NCI-H524 treated with DMSO at 0.1 percent for 48 hours (cell line): ENCODE data around the gene KCNMA1.

Source experiments
- DNase-seq: peaks from one replicate; lab custom pipeline; 2025; lab: John Stamatoyannopoulos, UW

Gene KCNMA1

DNA sequence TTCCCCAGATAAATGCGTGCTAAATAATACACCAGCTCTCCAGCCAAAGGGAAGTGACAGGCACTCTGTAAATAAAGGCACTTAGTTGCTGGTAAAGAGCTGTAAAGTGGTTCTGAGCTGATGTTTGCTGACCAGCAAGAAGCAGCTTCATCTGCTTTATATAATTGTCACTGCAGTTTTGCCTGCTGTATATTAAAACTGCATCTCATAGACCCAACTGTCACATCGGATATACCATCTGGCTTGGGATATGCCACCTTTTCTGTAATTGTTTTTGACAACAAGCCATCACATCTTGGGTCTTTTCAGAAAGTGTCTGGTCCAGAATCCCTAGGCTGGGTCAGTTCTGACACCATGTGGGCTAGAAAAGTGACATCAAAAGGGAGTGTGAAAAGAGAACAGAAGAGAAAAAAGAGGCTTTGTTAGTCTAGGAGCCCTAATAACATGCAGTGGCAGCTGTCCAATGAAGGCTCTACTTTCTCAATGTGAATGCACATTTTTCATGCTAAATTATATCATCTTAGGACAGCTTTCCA, 697.6 kb downstream of the KCNMA1 start:
- DNase-seq, result peak; percentile 1

DNA sequence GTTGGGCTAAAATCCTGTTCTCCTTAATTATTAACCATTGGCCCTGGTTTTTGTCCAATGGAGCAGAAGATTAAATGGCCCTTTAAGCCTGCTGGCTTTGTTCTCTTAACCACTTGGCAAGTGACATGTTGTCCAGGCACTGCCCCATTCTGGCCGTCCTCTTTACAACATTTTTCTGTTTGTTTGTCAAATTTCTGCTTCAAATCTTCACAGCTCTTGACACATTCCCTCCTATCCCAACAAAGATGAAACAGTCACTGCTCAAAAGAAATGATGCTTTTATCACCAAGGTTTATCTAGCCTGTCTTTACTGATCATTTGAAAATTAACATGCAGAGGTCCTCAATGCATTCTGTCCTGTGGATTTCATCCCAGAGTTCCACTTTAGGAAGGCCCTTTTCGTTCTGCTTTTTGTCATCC, 700.4 kb downstream of the KCNMA1 start:
- no peak for DNase-seq

DNA sequence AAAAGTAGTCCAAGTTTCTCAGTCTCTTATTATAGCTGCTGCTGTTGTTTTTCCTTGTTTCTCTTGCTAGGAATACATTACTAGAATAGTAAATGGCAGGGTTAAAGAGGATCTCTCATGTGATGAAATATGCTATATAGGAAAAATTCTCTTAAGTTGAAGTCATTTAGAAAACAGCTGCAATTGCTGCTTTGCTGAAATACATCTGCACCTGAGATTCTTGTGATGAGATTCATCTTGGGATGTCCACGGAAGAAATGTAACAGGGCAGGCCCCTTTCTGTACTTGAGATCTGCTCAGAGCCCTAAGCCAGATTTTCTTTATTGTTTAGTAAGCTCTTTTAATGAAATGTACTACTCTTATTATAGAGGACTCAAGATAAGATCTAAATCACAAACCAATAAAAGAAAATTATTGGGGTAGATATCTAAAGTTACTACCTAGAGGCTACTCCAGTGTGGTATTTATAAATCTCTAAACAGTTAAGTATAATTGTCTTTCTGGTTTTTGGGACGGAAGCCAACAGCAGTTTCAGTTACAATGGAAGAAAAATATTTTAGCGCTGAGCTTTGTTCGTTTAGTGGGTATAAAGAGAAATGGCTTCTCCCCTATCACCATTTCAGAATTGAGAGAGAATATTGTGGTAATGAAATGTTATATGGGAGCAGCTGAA, 701.5 kb downstream of the KCNMA1 start:
- no peak for DNase-seq

DNA sequence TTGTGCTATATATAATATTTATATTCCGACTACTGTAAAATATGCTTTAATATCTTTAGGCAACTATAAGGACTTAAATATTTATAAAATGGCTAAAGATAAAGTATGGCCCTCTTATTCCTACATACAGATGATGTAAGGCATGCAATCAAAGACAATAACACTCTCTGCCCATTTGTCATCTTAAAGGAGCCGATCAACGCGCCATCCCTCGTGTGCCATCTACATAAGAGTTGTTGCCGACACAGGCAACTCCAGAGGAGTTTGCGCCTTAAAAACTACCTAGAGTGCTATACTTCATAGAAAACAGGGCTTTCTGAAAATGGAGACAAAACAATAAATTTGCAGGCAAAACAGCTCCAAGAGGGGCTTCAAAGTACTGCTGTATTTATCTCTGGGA, 709.0 kb downstream of the KCNMA1 start:
- DNase-seq, result no peak

DNA sequence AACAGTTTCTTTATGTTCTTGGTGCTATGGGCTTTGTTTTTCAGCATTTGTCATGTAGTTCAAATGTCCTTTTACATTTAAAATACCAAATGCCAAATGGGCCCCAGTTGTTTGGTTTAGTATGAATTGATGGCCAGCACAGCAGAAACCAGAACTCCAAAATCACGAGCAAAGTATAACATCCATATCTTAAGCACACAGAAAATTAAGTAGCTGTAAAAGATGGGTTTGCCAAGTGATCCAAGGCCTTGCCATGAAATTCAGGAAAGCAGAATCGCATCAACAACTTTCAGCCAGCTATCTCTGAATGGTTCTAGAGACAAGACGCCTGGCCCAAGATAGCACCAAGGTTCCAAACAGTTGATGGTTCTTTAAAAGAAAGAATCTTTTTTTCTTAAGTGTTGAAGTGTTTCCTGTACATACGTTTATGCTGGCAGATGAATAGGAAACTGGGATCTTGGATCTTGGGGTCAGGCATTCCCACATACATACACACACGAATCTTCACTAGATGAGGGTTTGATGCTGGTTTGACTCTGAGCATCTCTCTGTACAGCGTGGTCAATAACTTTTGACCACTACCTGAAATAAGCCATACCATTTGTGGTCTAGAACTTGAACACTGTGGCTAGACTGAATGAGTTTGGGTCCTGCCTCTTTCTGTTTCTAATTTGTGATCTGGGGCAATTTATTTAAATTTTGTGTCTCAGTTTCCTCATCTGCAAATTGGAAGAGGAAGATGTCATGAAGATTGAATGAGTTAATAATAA, 711.8 kb downstream of the KCNMA1 start:
- DNase-seq, result no peak

DNA sequence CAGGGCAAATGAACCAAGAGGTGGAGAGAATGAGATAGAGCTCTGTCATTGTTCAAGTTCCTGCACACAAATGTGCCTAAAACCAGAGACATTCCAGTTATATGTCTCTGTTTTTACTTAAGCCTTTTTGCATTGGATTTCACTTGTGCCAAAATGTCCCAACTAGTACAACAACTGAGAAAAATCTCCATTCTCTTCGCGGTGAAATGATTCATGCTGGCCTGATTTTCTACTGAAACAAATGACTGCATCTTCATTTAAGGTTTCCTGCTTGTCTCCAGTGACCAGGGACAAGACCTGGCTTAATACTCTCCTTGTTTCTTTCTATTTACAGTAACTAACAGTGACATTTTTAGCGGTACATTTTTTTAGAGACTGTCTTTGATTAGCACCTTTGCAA, 714.9 kb downstream of the KCNMA1 start:
- no peak for DNase-seq

DNA sequence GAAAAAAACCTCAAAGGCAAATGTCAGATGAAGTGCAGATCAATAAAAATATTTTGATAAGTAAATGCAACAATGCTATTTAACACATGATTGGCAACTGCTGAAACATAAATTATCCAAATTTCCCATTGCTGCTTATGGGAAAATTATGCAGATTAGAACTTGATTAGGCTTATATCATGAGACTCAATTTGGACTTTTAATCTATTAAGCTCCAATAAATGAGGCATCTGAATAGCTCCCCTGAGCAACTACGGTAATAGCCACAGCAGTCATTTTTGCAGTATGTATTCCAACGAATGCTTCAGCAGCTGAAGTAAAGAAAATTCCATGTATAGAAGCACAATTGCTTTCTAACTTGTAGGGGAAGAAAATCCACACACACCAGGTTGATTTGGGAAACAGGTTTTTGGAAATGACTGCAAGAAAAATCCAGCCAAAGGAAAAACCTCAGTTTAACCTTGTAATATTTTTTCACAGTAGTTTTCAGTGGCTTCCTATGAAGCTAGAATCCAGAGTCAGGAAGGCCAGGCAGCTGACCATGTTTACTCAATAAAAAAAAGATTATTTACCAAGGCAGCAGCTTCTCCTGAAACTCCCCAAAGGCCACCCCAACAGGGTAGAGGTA, 716.1 kb downstream of the KCNMA1 start:
- no peak for DNase-seq

DNA sequence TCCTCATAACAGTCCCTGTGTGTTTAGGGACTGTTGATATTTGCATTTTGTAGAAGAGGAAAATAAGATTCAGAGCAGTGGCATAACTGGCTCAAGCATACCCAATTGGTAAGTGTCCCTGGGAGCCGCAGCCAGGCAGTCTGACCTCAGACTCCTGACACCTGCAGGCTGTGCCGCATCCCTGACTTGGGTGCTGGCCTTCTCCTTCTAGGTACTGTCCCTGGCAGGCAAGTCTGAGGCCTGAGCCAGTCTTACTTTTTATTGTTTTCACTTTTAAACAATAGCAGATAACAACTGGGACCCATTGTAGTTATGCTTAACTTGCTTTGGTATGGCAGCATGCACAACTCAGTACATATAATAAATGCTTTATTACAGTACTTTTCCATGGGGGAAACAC, 717.0 kb downstream of the KCNMA1 start:
- no peak for DNase-seq

DNA sequence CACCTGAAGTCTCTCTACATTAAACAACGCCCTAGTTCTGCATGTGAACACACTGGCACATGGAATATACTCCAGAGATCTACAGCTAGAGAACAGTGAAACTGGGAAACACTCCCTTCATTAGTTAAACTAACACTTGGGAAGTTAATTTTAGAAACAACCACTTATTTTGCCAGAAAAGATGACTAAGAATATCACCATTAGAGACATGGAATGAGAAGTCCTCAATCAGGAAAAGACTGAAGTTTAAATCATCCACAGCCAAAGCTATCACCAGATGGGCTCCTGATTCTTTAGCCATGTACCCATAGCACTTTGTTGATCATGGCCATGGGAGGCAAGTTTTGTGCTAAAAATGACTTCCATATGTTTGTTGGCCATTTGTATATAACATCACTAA, 719.5 kb downstream of the KCNMA1 start:
- no peak for DNase-seq

DNA sequence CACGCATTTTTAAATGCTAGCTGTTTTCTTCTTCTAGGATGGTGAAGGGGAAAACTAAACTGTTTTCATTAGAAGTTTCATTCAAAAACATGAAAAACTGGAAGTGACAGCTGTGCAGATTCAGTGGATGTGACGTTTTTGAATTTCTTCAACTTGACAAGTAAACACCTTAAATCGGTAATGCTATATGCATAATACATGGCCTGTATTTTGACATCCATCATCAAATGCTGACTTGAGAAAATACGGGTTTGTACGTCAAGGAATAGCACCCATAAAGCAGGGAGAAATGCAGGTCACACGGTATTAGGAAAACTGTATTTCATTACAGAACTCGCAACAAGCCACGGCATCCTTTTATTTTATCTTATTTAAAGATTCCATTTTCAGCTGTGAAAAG, 720.5 kb downstream of the KCNMA1 start:
- DNase-seq, result no peak

DNA sequence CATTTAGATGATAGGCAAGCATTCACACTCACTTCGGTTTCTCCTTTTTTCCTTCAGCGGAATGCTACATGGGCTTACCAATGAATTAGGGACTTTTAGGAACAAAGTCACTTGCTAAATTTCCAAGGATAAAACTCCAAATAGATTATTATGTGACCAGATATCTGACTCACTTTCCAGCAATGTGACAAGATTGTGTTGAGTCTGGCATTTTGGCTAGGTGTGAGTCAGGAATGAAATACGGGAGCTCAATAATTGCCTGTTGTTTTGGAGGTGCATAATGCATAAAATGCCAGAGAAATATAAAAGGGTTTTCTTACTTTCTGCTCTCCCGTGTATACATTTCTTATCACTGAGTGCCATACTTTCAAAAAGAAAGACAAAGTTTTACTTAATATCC, 721.1 kb downstream of the KCNMA1 start:
- no peak for DNase-seq

DNA sequence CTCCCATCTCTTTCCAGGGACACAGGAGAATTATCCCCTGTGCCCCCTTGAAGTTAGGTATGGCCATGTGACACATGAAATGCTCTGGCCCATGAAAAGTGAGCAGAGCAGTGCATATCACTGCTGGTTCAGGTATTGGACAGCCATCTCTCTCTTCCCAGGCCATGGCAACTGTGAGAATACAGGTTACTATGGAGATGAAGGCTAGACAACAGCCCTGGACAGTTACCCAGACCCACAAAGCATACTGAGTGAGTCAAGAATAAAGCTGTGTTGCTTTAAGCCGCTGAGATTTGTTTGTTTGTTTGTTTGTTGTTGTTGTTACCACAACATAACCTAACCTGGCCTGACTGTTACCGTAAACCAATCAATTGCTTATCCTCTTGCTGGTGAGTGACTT, 722.3 kb downstream of the KCNMA1 start:
- no peak for DNase-seq

DNA sequence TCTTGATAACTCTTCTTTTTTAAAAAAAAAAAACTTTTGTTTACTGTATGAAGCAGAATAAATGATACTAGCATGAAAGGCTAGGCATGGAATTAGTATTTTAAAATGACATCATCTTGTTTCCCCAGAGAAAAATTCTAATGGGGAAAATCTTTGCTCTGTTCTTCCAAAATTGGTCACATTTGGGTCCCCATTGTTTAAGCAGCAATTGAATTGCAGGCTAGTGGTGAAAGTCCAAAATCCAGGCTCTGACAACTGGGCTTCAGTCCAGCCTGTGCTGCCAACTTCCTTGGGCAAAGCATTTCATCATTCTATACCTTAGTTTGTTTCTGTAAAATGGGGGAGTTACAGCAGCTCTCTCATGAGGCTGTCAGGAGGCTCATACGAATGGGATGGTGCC, 726.4 kb downstream of the KCNMA1 start:
- DNase-seq, result no peak

DNA sequence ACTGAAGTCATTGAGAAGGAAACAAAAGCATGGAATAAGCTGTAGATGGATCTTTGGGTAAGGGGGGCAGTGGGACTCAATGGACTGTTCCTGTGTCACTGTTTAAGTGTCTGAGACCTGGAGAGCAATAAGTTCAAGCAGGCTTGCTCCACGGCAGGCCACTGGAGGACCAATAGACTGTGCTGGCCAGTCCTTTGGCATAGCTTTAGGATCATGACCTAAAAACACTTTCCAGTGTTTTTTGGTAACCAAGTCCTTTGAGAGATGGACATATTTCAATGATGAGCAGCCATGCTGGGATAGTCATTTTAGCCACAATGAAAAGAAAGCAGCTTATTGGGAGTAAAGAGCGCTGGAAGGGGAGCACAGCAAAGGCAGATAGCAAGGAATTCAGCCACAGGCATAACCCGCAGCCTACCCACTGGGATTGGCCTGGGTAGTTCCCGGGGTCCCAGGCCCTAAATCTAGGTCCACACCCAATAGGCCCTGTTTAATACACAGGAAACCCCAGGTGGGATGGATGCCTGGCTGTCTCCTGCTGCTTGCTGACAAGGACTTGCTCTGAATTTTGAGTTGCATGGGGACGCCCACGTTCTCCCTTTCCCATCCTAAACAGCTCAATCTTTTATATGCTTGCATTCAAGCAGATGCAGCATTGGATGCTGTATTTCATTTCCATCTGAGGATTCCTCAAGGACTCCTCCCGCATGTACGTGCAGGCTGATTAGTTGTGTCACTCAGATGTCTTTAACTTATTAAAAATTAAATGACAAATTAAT, 727.2 kb downstream of the KCNMA1 start:
- DNase-seq, result no peak

DNA sequence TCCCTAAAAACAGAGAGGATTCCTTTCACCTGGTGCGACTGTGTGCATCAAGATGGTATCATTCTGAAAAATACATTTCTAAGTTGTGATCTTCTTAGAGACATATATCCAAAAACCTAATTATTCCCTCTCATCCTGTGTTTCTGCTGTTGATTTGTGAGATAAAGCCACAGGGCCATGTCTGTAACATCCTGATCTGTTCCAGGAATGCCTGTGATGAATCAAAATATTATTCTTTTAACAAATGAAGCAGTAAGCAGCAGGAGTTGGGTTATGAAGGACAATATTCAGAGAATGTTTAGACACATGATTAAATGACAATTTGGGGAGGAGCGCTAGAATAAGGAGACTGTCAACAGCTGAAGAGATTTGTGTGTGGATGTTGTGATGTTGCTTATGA, 731.4 kb downstream of the KCNMA1 start:
- DNase-seq, result no peak

DNA sequence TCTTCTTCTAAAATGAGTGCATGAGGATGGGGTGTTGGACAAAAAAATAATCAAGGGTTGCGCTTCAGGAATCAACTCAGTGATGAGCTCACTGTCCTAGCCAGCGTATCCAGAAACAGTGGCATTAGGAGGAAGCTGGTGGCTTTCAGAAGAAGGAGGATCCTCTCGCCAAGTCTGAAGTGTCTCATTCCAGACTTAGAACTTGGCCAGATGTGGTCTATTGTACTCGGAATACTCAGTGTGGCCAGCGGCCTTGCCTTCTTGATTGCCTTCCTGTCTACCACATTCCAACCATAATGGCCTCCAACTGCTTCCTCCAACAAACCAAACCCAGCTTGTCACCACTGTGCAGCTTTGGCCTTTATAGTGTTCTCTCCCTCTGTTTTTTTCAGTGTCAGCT, 732.4 kb downstream of the KCNMA1 start:
- no peak for DNase-seq

DNA sequence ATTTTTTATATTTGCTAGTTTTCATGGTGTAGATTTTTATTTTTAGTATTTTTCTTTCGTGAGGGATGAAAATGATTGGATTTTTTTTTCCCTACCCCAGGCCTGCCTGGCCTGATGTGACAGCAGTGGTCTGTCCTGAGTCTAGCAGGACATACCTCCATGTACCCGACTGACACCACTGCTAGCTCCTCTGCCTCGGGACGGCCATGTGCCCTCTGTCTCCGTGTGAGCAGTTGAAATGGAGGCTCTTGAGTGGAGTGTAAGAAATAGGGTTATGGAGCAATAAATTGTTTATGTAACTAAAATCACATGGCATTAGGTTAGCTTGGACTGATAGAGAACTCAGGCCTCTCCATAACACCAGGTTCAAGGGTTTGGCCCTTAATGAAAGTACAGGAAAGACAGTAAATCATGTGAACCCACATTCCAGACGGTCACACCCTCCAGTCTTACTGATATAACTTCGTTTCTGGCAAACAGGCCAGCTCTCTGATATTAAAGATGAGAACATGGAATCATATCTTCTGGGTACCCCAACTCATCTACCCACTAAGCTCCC, 734.1 kb downstream of the KCNMA1 start:
- DNase-seq, result no peak

DNA sequence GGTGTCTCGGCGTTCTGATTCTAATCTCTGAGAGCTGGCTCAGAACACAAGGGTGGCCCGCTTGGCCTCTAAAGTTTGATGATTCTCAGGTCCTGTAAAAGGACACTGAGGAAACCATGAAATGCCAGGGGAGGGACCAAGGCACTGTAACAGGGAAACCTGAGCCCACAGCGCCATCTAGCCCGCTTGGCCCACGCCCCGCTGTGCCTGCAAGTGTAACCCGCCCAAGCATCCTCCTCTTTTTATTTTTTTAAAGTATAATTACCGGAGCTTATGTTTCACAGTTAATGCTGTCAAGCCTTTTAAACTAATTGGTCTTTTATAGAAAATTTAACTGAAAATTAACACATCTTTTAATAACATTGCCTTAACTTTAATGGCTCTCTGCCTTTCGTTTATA, 734.7 kb downstream of the KCNMA1 start:
- DNase-seq, result peak; percentile 0

DNA sequence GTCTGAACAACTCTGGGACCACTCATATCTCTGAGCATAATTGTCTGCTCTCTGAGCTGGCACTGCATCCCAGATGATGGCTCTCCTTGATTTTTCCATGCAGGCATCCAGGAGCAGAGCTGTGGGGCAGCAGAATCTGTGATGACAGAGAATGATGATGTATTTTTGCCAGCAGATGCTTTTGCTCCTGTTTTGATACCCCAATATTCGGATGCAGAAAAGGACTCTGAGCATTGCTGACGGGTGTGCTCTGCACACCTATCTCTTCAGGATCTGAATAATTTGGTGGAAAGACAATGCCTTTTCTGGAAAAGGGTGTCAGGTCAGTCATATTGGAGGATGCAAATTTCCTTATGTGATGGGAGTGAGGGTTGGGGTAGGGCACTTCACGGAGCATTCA, 735.9 kb downstream of the KCNMA1 start:
- DNase-seq, result no peak

DNA sequence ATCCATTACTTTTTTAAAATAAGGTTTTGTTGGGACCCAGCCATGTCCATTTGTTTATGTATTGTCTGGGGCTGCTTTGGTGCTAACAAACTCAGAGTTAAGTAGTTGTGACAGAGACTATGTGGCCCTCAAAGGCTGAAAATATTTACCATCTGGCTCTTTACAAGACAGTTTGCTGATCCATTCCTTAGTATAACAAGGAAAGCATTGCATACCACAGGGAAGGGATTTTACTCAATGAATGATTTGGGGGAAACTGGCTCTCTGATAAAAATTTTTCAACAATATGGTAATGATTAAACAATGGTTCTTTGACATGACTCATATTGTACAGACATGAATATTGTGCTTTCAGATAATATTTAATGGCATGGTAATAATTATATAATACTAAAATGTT, 738.1 kb downstream of the KCNMA1 start:
- DNase-seq, result no peak

DNA sequence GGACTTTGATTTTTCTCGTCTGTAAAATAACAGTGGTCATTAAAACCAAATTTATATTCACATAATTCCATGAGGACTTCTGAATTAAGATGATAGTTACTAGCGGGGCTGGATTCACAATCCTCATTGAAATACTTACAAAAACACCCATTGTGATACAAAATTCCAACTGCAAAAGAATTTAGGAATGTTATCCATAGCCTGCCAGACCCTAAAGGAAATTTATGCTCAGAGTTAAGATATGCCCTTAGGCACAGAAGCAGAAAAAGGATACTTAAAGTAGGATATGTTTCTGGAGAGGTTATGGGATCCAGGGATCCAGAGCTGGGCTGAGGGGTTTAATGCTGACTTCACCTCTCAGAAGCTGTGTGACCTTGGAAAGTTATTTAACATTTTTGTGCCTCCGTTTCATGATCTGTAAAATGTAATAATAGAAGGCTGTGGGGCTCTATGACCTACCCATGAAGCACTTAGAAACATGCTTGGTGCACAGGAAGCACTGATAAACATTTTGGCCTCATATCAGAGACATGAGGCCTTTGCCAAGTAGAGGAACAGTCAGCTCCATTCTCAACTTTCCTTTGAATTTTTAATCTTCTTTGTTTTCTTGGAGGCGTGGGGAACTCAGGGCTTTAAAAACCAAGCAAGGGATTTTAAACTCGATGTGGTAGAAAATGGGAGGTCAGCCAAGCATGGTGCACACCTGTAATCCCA, 744.7 kb downstream of the KCNMA1 start:
- DNase-seq, result no peak
